CD4-positive, alpha-beta T cell treated with Interleukin-4 for 1 hour (primary cell): Measurements from ENCODE around the gene LRCH3.
A peak's percentile ranks its signal among the peaks of the same experiment; 100 is the strongest.

Source experiments
- DNase-seq, 2 donors: peaks; one replicate each; pipeline ENCODE4 v3.0.0-alpha.2; 2020 to 2022

Gene LRCH3

DNA sequence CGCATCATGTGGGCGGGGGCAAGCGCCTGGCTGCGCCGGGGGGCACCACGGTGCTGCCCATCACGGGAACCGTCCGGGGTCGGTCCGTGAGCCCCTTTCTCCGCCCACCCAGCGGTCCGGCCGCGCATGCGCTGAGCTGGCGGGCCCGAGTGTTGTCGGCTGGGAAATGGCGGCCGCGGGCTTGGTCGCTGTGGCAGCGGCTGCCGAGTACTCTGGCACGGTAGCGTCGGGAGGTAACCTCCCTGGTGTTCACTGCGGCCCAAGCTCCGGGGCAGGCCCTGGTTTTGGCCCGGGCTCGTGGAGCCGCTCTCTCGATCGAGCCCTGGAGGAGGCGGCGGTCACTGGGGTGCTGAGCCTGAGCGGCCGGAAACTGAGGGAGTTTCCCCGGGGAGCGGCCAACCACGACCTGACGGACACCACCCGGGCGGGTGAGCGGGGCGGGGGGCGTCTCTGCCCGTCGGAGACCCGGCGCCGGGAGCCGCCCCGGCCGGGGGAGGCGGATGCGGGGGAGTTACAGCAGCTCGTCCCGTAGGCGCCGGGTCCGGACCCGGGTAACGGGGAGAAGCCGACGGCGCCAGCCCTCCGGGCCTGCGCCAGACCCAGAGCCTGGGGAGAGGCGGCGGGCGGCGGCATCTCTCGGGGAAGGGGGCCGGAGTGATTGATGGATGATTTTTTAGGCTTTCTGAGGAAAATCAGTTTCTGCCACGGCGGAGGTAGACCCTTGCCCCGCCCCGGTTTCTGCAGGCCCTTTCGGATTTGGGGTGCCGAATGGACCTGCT, at the start of gene LRCH3:
TSS of gene LRCH3 (plus strand) at position 142 of the 779 bp plus-strand sequence. CDS start at position 167, 25 bp downstream.
- DNase-seq: peak; percentile 84

DNA sequence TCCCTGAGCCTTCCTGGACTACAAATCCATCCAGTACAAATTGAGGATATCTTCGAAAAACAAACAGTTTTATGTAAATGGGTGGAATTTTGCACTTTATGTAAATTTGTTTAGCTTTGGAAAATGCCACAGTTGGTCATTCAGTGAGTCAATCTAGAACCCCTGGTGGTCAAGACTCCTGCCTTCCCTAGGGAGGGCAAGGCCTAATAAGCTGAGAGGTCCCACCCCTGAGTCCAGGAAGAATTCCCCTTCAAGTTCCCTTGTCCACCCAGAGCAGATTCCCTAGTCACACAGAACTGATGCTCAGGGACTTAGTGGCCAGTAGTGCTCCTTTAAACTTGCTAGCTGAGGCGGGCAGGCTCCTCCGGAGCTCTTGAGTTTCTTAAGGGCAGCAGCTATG, 48.3 kb upstream of the LRCH3 start:
- DNase-seq: no peak

DNA sequence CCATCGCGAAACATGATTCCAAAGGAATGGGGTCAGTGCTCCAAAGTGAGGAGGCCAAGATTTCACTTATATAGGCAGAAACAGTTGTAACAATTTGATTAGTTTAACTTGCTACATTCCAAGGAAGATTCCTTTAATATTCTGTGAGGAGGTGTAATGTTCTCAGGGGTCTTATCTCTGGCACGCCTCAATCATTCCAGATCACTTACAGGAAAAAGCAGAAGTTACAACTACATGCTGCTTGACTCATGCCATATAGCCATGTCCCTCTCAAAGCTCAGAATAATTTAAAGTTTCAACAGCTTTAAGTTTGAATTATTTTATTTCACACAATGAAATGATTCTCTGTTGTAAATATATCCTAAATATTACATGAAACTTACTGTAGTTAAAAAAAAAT, 44.8 kb upstream of the LRCH3 start:
- DNase-seq: no peak

DNA sequence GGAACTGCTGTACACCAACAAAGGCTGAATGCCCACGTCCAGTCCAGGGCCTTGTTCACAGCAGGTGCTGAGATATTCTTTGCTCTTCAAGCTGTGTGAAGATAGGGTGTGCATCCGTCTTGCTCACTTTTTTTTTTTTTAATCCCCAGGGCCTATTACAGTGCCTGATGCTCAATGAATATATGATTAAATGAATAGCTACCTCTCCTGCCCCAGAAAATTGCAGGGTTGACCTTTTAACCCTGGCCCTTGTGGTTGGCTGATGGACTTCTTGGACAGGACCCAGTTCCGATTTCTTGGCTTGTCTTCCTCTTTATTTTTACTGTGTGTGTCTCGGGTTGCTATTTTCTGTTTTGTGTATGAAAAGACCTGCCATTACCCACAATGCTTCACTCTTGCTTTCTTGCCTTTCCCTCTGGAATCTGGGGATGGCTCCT, 44.2 kb upstream of the LRCH3 start:
- DNase-seq: no peak

DNA sequence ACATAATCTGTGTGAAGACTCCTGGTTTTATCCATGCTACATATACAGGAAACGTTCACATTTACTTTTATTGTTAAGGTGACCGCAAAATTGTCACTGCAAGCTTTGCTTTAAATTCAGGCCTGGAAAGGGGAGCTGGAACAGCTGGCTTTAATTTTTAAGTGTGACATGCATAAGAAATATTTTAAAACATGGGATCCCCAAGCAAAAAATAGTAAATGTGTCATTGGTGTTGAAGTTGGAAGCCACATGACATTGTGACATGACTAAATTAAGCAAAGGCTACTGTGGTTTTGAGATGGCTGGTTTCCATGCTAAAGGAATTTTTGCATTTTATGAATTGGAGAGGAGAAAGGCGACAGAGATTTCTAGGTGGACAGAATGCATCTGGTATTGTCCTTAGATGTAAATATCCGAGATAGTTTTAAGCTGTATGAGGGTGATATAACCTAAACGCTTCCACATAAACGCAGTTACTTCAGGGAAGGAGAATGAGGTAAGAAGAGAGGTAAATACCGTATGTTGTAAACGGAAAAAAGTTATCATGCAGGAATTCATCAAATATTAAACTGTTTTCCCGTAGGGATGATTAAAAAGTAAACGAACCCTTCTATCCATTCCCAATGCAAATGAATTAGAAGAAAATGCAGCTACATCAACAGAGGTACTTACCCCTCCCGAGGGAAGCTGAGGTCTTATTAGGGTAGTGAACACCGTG, 42.3 kb upstream of the LRCH3 start:
- no peak for DNase-seq

DNA sequence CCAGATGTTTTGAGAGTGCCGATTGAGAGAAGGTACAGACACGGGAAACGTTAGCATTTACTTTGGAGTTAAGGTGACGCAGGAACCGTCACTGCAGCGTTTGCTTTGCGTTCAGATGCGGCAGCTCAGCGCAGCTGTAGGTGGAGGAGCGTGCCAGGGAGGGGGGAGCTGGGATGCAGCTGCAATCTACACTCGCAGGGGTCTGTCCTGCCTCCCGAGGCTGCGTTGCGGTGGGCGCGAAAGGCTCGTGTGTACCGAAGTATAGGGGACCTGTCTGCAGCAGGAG, 41.8 kb upstream of the LRCH3 start:
- peak; percentile 66 to 77 for DNase-seq

DNA sequence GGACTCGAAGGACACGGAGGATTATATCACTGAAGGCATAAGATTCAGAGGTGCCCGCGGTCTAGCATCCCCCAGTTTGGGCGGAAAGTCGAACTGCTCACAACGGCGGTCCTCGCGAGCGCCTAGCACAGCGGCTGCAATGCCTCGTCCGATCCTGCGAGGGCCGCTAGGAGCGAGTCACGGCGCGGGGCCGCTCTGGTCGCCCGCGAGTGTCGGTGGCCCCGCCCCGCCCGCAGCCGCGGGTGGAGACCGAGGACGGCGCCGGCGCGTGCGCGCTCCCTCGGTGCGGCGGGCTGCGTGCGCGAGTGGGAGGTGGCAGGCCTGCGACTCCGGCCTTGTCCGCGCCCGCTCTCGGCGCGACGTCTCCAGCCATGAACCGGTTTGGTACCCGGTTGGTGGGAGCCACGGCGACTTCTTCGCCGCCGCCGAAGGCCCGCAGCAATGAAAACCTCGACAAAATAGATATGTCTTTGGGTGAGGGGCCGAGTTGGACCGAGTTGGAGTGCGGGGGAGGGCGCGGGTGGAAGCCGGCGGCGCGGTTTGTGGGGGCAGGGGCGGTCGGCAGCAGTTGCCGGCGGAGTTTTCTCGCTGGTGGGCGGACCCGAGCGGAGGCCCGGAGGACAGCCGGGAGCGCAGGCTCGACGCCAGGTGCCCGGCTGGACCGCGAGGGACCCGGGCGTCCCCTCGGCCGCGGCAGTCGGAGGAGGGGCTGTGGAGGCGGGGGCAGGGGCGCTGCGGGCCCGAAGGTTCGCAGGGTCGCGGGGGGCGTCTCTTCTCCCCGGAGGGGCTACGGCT, 41.3 kb upstream of the LRCH3 start, which contains the start of gene FYTTD1:
TSS of gene FYTTD1 (plus strand) at position 283 of the 795 bp plus-strand sequence. CDS start at position 372, 89 bp downstream.
- peak; percentile 89 to 90 for DNase-seq

DNA sequence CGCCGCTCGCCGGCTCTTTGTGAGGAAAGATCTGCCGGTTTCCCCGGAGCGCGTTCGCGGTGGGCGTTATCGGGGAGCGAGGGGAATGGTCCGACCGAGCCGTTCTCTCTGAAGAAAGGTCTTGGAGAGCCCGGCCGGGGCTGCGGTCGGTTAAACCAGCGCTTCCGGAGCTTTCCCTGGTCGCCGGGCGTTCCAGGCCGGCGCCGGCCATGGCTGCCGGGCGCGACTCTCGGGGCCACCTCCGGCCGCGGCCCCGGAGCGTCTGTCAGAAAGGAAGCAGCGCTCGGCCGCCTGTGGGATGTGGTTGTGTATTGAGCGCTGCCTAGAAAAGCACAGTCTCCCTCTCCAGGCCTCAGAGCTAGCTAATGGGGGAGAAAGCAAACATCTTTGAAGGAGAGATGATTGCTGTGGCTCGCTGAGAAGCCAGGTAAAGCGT, 40.6 kb upstream of the LRCH3 start:
- DNase-seq: peak; percentile 61 to 69

DNA sequence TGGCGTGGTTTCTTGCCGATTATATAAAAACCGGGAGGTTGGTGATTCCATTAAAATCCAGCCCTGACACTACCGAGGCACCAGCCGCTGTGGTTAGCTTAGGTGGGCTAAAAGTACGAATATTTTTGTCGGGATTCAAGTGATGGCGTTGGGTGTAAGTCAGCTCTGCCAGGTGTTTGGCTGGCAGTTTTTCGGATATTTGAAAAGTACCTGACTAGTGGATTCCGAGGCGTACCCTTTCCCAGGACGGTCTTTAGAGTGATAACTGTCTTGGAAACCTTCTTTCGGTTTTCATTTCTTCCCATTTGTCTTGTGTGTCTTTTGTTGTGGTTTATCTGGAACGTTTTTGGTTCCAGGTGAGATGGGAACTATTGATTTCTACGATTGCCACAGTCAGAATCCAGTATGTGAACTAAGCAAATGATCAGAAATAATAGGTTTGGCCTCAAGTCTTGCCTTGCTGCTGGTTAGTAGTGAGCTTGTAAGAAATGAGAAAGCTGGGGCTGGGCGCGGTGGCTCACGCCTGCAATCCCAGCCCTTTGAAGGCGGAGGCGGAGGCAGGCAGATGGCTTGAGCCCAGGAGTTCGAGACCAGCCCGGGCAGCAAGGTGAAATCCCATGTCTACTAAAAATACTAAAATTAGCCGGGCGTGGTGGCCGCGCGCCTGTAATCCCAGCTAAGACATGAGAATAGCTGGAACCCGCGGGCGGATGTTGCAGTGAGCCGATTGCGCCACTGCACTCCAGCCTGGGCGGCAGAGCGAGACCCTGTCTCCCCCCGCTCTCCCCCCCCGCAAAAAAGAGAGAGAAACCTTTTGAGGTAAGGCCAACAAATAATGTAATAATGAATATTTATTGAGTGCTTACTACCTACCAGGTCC, 40.0 kb upstream of the LRCH3 start:
- DNase-seq: peak; percentile 35 to 40

DNA sequence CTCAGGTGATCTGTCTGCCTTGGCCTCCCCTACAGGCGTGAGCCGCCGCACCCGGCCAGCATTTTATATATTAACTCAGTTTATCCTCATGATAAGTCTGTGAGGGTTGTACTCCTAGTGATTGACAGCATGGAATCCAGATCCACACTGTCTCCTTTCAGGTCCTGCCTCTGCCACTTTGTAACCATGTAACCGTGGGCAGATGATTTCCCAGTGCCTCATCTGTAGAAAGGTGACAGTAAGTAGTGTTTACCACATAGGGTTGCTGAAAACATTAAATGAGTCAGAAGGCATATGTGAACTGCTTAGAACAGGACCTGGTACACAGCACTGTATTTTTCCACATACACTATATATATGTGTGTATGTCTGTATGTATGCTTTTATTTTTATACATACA, 38.9 kb upstream of the LRCH3 start:
- no peak for DNase-seq

DNA sequence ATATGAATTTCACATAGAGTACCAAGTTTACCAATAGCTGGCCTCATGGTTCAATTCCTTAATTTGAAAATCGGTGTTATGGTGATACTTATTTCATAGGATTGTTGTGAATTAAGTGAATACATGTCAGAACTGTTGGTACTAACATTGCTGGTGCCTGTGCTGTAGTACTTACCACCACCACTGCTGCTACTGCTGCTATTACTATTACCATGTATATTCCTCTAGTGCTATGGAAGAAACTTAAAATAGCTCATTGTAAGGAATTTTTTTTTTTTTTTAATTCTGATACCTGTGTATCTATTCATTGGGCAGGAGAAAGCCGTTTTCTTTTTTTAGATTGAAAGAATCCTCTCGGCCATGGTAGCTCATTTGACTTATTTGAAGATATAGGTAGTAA, 37.8 kb upstream of the LRCH3 start:
- DNase-seq: no peak

DNA sequence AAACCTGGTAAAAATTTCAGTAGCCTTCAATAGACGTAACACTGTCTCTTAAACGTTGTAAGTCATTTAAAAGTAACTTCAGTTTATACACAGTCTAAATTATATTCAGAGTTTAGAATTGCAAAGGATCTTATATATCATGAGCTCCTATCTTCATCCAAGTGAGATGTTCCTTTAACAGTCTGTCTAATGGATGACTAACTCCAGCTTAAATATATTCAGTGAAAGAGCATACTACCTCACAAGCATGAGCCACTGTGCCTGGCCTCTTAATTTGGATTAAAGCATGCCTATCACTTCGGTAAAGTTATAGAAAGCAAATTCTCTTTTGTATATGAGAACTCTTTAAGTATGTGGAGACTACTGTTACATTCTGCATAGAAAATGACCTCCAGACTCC, 34.4 kb upstream of the LRCH3 start:
- no peak for DNase-seq

DNA sequence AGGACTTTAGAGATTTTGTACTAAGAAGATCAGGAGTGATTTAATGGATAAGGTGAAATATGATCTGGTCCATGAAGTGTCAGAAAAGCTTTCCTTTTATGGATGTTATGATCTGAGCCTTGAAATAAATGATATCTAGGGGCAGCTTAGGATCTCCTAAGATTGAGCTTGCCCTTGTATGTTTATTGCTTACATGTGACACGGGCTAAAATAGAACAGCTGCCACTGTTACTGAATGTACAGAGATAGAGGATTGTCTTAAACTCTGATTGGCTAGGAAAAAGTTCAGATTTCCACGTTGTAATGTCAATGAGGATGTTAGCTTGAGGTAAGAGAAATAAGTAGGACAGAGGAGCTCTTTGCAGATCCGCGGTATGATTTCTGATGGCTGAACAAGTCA, 32.5 kb upstream of the LRCH3 start:
- no peak for DNase-seq

DNA sequence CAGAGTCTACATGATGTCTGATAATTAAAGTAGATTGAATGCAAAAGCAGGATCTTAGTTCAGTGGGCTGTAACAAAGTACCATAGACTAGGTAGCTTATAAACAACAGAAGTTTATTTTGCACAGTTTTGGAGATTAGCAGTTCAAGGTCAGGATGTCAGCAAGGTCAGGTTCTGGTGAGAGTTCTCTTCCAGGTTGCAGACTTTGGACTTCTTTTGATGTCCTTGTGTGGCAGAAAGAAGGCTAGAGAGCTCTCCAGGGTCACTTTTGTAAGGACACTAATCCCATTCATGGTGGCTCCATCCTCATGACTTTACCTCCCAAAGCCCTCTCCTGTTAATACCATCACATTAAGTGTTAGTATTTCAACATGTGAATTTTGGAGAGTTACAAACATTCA, 29.3 kb upstream of the LRCH3 start:
- DNase-seq: no peak

DNA sequence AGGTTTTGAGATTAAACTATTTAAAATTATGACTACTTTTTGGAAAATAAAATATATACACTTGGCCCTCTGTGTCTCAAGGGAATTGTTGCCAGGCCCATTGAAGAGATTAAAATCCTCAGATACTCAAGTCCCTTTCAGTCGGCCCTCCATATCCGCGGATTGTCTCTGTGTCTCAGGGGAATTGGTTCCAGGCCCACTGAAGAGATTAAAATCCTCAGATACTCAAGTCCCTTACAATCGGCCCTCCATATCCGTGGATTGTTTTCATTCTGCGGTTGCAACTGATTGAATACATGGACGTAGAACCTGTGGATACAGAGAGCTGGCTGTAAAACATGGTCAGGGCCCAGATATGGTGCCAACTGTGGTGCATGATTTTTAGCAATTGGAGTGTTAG, 15.7 kb upstream of the LRCH3 start:
- DNase-seq: no peak

DNA sequence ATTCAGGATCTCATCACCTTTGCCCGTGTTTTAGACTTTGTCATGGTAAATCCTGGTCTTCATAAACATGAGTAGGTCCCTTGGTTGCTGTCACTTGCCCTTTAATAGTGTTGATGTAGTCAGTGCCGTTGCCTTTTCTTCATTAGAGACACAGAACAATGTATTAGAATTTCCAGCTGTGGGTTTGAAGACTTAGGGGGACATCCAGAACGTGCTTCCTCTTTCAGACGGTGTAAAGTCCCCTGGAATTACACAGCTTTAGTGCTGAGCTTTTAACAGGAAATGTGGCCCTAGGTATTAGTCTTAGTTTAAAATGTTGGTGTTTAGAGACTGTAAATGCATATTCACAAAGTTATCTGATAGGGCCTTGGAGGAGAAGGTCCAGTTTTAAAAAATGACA, 8.8 kb upstream of the LRCH3 start:
- DNase-seq: no peak

DNA sequence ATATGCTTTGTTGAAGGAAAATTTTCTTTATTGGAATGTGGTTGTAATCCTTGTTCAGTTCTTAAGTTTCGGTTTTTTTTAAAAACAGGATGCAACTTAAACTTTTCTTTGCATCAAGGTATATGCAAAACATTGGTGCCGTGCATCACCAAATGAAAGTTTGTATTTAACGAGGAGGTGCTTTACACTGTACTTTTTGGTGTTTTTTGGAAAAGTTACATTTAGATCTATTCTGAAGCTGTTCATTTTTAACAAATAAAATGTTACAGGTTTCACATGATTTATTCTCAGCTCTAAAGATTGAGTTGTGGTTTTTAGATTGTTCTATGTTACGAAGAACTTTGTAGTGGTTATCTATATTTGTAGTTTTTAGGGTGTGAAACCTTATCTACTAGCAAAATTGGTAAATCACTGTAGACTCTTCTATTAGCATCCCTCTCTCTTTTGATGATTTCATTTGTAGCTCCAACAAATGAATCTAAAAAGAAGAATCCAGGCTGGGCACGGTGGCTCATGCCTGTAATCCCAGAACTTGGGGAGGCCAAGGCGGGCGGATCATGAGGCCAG, 7.0 kb upstream of the LRCH3 start:
- DNase-seq: no peak

DNA sequence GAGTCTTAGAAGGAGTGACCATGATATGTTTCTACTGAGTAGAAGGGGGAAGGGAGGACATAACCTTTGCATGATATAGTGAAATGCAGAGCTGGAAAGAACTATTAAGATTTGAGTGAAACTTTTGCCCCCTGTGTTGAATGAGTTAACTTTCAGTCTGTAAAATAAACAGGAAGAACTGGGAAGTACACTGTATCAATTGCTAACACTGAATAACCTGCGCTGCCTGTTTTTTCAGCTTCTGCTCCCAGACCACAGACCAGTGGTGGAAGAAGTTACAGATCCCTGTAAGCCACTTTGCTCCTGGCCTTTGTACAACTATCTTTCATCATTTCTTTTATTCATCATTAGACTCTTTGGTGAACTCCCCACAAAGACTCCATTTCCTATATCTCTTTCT, 3.6 kb upstream of the LRCH3 start:
- no peak for DNase-seq

DNA sequence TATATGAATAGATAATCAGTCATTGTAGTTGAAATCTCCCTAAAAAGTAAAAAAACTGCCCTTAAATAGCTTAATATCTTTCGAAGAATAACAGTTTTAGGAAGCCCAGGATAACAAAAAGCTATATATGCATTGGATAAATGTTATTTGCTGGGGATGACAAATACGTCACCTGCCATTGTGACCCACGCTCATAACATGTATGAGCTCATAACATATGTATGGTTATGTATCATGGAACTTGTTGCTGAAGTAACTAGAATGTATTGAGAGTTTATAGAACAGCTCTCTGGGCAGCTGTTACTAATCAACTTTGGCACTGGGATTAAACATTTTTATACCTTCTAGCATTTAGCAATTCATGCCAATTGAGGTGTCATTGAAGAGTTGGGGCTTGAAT, 1.7 kb upstream of the LRCH3 start:
- no peak for DNase-seq

DNA sequence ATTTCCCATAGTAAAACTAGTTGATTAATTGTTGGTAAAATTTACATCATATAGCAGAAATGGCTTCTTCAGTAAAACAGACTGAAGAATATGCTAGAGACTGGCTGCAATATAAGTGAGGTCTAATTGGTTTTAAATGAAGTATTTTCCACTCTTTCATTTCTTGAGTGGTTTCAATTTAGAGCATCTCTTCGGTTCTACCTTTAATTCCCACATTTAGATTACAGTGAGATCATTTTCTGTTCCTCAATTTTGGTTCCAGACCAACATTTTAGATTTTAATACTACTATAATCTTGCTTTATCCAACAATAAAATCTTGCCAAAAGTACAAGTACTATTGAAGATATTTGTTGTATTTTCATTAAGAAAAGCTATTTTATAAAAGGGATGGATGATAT, 1.0 kb upstream of the LRCH3 start:
- no peak for DNase-seq

DNA sequence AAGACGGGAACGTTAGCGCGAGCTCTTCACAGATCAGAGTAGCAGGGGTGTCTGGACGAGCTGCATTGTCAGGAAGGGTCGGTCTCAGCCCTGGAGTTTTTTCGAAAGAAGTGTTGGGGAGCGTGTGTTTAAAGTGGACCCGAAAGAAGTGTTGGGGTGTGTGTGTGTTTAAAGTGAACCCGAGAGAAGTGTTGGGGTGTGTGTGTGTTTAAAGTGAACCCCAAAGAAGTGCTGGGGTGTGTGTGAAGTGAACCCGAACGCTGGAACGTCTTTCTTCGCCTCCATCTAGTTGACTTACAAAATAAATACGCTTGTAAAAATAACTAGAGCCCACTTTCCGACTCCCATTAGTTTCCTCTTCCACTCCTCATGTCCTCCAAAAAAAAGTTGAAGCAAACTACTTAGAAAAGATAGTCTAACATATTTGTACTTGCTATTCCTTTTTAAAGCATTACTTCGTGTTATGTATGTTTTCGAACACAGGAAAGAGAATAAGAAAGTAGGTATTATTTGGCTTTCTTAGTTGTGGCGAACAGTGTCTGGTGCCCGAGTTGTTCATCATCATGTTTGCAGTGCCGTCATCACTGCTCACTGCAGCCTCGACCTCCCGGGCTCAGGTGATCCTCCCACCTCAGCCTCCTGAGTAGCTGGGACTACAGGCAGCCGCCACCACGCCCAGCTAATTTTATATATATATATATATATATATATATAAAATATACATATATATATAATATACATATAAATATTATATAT, 1.0 kb downstream of the LRCH3 start:
- peak; percentile 36 to 53 for DNase-seq
